Astrocyte (in vitro differentiated cells and primary cell): Measurements from ENCODE around the gene CENPB. TPM values are rescaled to one million over a fixed set of nuclear protein-coding genes. Genes with fewer than 3 reads are reported as not detected.
A peak's percentile ranks its signal among the peaks of the same experiment; 100 is the strongest.

Experiments
- DNase-seq: peaks from one replicate; pipeline ENCODE4 v3.0.0-alpha.2; 2010; ENCODE audit warnings: low read depth
- FAIRE-seq: peaks from 2 replicates; lab custom pipeline; 2011; peaks lifted over from hg19 to GRCh38; lab: Jason Lieb, UNC
- H2AFZ ChIP-seq: 2 replicates; pipeline ENCODE4 v1.6.0; 2012; ENCODE audit warnings: low read depth, low read length, inconsistent platforms
- H3K27ac ChIP-seq: 2 replicates; pipeline ENCODE4 v1.5.1; 2011; ENCODE audit warnings: low read depth, low read length, inconsistent platforms
- H3K27me3 ChIP-seq: 2 replicates; pipeline ENCODE4 v1.6.0; 2011; ENCODE audit warnings: low read length, inconsistent platforms; ENCODE audit not compliant: insufficient read depth
- H3K36me3 ChIP-seq: 2 replicates; pipeline ENCODE4 v1.5.1; 2011; ENCODE audit warnings: low read length, inconsistent platforms; ENCODE audit not compliant: insufficient read depth
- H3K4me1 ChIP-seq: 2 replicates; pipeline ENCODE4 v1.5.1; 2011; ENCODE audit warnings: low read length, inconsistent platforms; ENCODE audit not compliant: insufficient read depth
- H3K4me2 ChIP-seq: 2 replicates; pipeline ENCODE4 v1.6.0; 2012; ENCODE audit warnings: low read length, inconsistent platforms
- H3K4me3 ChIP-seq: 2 replicates; pipeline ENCODE4 v1.5.1; 2011; ENCODE audit warnings: low read depth, mild to moderate bottlenecking, low read length, inconsistent platforms; ENCODE audit not compliant: insufficient read depth
- H3K79me2 ChIP-seq: 2 replicates; pipeline ENCODE4 v1.6.0; 2012; ENCODE audit warnings: mild to moderate bottlenecking, low read length, inconsistent platforms; ENCODE audit not compliant: insufficient read depth
- H3K9ac ChIP-seq: 2 replicates; pipeline ENCODE4 v1.6.0; 2012; ENCODE audit warnings: mild to moderate bottlenecking, low read length, inconsistent platforms
- H3K9me3 ChIP-seq: 2 replicates; pipeline ENCODE4 v1.5.1; 2012; ENCODE audit warnings: low read depth, mild to moderate bottlenecking, low read length, inconsistent platforms; ENCODE audit not compliant: insufficient read depth
- H4K20me1 ChIP-seq: 2 replicates; pipeline ENCODE4 v1.6.0; 2012; ENCODE audit warnings: low read length, inconsistent platforms; ENCODE audit not compliant: insufficient read depth
- H3K27ac Mint-ChIP-seq: one replicate; pipeline ENCODE4 v1.8.0; 2021; ENCODE audit warnings: mild to moderate bottlenecking, mixed read lengths; ENCODE audit not compliant: unreplicated experiment
- H3K27me3 Mint-ChIP-seq: one replicate; pipeline ENCODE4 v1.8.0; 2021; ENCODE audit warnings: low read depth, mixed read lengths; ENCODE audit not compliant: unreplicated experiment
- H3K36me3 Mint-ChIP-seq: one replicate; pipeline ENCODE4 v1.8.0; 2021; ENCODE audit warnings: low read depth, mixed read lengths; ENCODE audit not compliant: unreplicated experiment
- H3K4me1 Mint-ChIP-seq: one replicate; pipeline ENCODE4 v1.8.0; 2021; ENCODE audit warnings: low read depth, mixed read lengths; ENCODE audit not compliant: unreplicated experiment
- H3K4me3 Mint-ChIP-seq: one replicate; pipeline ENCODE4 v1.8.0; 2021; ENCODE audit warnings: mild to moderate bottlenecking, moderate library complexity, mixed read lengths; ENCODE audit not compliant: unreplicated experiment
- H3K9me3 Mint-ChIP-seq: one replicate; pipeline ENCODE4 v1.8.0; 2021; ENCODE audit warnings: mild to moderate bottlenecking, mixed read lengths; ENCODE audit not compliant: unreplicated experiment
- EZH2 ChIP-seq: IDR thresholded peaks from 2 replicates; pipeline ENCODE4 v1.6.1; 2012; ENCODE audit warnings: mild to moderate bottlenecking, low read length, inconsistent platforms; ENCODE audit not compliant: insufficient read depth
- total RNA-seq: library from RNA; stranded (reverse); gene quantifications from 2 replicates; pipeline ENCODE4 v1.2.1, GENCODE V29; 2021
- TF ChIP-seq, protein P1 (sequence below): IDR thresholded peaks from 2 replicates; pipeline ENCODE4 v1.5.1; 2011; ENCODE audit warnings: low read depth, mild to moderate bottlenecking, inconsistent platforms, low read length, moderate library complexity; ENCODE audit not compliant: insufficient read depth

The CENPB gene
- total RNA-seq, 1 donor from 2014 or later: 39.1 TPM

DNA sequence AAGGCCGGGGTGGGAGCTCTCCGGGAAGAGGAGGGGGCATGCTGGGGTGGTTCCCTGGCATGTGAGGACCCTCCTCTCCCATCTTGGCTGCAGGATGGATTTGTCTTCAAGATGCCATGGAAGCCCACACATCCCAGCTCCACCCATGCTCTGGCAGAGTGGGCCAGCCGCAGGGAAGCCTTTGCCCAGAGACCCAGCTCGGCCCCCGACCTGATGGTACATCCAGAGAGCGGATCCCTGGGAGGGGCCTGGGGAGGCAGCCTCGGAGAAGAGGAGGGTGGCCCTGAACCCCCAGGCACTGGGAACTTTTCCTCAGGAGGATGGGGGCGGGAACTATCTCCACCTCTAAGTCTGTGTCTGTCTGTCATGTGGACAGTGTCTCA lies 14.3 kb upstream of the CENPB start:
- Mint-ChIP-seq H3K9me3 (no peaks in the 10 kb centered on the region), H3K4me1 (peaks cover 16% of the 10 kb centered on the region), H3K27me3 (no peaks in the 10 kb centered on the region), H3K36me3 (peaks cover 23% of the 10 kb centered on the region), H3K4me3 (no peak overlapping the region), H3K27ac (no peak overlapping the region)
- Histone ChIP-seq H3K9ac (no peak overlapping the region), H2AFZ (no peak overlapping the region), H3K4me2 (no peak overlapping the region), H3K27me3 (no peaks in the 10 kb centered on the region), H3K36me3 (peaks cover 17% of the 10 kb centered on the region), H3K27ac (no peak overlapping the region), H3K4me1 (peaks cover 39% of the 10 kb centered on the region), H3K9me3 (no peaks in the 10 kb centered on the region), H3K79me2 (peaks cover 34% of the 10 kb centered on the region), H4K20me1 (peaks cover 6% of the 10 kb centered on the region), H3K4me3 (no peak overlapping the region)
- no peak for DNase-seq
- FAIRE-seq: no peak
- TF ChIP-seq, protein P1, sequence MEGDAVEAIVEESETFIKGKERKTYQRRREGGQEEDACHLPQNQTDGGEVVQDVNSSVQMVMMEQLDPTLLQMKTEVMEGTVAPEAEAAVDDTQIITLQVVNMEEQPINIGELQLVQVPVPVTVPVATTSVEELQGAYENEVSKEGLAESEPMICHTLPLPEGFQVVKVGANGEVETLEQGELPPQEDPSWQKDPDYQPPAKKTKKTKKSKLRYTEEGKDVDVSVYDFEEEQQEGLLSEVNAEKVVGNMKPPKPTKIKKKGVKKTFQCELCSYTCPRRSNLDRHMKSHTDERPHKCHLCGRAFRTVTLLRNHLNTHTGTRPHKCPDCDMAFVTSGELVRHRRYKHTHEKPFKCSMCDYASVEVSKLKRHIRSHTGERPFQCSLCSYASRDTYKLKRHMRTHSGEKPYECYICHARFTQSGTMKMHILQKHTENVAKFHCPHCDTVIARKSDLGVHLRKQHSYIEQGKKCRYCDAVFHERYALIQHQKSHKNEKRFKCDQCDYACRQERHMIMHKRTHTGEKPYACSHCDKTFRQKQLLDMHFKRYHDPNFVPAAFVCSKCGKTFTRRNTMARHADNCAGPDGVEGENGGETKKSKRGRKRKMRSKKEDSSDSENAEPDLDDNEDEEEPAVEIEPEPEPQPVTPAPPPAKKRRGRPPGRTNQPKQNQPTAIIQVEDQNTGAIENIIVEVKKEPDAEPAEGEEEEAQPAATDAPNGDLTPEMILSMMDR: no peak
- TF ChIP-seq EZH2: no peak

DNA sequence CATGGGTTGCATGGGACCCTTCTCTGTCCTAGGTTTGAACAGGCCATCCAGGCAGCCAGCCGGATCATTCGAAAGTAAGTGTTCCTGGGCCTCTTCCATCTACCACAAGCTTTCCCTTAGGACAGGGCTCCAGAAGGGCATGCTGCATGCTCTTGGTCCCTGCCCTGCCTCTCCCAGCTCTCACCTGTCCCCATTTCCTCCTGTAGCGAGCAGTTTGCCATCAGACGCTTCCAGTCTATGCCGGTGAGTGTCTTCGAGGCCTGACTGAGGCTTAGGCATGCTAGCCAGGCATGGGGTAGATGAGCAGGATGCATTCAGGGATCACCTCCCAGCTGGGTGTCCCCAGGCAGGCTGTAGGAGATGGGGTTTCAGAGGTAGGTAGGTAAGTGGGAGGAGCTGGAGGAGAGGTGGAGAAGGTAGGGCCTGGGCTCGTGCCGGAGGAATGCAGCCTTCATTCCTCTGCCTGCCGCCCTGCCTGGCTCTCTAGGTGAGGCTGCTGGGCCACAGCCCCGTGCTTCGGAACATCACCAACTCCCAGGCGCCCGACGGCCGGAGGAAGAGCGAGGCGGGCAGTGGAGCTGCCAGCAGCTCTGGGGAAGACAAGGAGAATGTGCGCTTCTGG lies 13.8 kb upstream of the CENPB start:
- DNase-seq: no peak
- Histone ChIP-seq H3K4me3 (no peak overlapping the region), H2AFZ (no peak overlapping the region), H3K9ac (no peak overlapping the region), H3K36me3 (peaks cover 17% of the 10 kb centered on the region), H3K27me3 (no peaks in the 10 kb centered on the region), H3K4me1 (peaks cover 34% of the 10 kb centered on the region), H3K9me3 (no peaks in the 10 kb centered on the region), H3K27ac (no peak overlapping the region), H3K79me2 (peaks cover 34% of the 10 kb centered on the region), H4K20me1 (peaks cover 6% of the 10 kb centered on the region), H3K4me2 (no peak overlapping the region)
- peaks cover 23% of the 10 kb centered on the region for H3K36me3 Mint-ChIP-seq
- H3K27ac Mint-ChIP-seq: no peak overlapping the region
- no peaks in the 10 kb centered on the region for H3K27me3 Mint-ChIP-seq
- H3K9me3 Mint-ChIP-seq: no peaks in the 10 kb centered on the region
- H3K4me1 Mint-ChIP-seq: peaks cover 11% of the 10 kb centered on the region
- no peak overlapping the region for H3K4me3 Mint-ChIP-seq
- no peak for FAIRE-seq
- TF ChIP-seq EZH2: no peak
- TF ChIP-seq, protein P1: no peak

DNA sequence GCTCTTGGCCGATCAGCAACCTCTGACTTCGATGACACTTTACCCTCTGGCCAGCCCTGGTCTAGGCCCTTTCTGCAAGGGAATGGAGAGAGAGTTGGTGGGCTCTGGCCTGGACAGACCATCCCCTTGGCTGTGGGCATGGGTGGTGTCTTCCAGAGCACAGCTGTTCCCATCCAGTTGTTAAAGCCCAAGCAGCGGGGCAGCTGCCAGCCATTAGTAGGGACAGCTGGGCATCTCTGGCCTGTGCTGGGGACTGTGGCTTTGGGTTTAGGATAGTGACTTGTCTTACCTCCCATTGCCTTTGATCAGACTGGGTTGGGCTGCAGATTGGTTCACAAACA lies 12.3 kb upstream of the CENPB start:
- FAIRE-seq (no peak), DNase-seq (no peak)
- Mint-ChIP-seq H3K36me3 (peaks cover 22% of the 10 kb centered on the region), H3K27ac (peak overlapping the region; percentile 66), H3K4me3 (no peak overlapping the region), H3K27me3 (no peaks in the 10 kb centered on the region), H3K9me3 (no peaks in the 10 kb centered on the region), H3K4me1 (peaks cover 11% of the 10 kb centered on the region)
- H4K20me1 ChIP-seq: peaks cover 6% of the 10 kb centered on the region
- H3K27ac ChIP-seq: no peak overlapping the region
- peaks cover 34% of the 10 kb centered on the region for H3K79me2 ChIP-seq
- TF ChIP-seq EZH2: no peak
- TF ChIP-seq, protein P1: no peak
- peaks cover 30% of the 10 kb centered on the region for H3K4me1 ChIP-seq
- no peaks in the 10 kb centered on the region for H3K9me3 ChIP-seq
- no peaks in the 10 kb centered on the region for H3K27me3 ChIP-seq
- H3K4me3 ChIP-seq: no peak overlapping the region
- H2AFZ ChIP-seq: no peak overlapping the region
- peaks cover 17% of the 10 kb centered on the region for H3K36me3 ChIP-seq
- no peak overlapping the region for H3K4me2 ChIP-seq
- H3K9ac ChIP-seq: no peak overlapping the region
